B cell (primary cell): Measurements from ENCODE around the gene KRTAP10-1.

Experiments
- EZH2 ChIP-seq: IDR thresholded peaks from 2 replicates; pipeline ENCODE4 v1.6.1; 2012; ENCODE audit warnings: borderline replicate concordance, low read depth, mild to moderate bottlenecking, moderate library complexity, low read length; ENCODE audit not compliant: insufficient read depth, poor library complexity, severe bottlenecking
- TF ChIP-seq, protein P1 (sequence below): fragments of 200-600 bp; IDR thresholded peaks from one replicate; pipeline ENCODE4 v1.8.0; 2022; ENCODE audit warnings: antibody characterized with exemption, mild to moderate bottlenecking

GRCh38 chr21:44579056-44579832, 39.2 kb upstream of the KRTAP10-1 start:
- TF ChIP-seq, protein P1, sequence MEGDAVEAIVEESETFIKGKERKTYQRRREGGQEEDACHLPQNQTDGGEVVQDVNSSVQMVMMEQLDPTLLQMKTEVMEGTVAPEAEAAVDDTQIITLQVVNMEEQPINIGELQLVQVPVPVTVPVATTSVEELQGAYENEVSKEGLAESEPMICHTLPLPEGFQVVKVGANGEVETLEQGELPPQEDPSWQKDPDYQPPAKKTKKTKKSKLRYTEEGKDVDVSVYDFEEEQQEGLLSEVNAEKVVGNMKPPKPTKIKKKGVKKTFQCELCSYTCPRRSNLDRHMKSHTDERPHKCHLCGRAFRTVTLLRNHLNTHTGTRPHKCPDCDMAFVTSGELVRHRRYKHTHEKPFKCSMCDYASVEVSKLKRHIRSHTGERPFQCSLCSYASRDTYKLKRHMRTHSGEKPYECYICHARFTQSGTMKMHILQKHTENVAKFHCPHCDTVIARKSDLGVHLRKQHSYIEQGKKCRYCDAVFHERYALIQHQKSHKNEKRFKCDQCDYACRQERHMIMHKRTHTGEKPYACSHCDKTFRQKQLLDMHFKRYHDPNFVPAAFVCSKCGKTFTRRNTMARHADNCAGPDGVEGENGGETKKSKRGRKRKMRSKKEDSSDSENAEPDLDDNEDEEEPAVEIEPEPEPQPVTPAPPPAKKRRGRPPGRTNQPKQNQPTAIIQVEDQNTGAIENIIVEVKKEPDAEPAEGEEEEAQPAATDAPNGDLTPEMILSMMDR = no peak
- no peak for TF ChIP-seq EZH2
